Mucosa of rectum (tissue), 2 donors: ENCODE measurements around the gene SLC9A3.

ENCODE experiments used
- H3K27ac ChIP-seq, 2 donors: one replicate each; pipeline ENCODE4 v1.7.0; 2013; ENCODE audit warnings: inconsistent platforms in 2 of 2, low read depth in 2 of 2, low read length in 2 of 2
- H3K27me3 ChIP-seq, 2 donors: one replicate each; pipeline ENCODE4 v1.7.0; 2013; ENCODE audit warnings: low read length in 2 of 2; ENCODE audit not compliant: control insufficient read depth in 2 of 2, insufficient read depth in 2 of 2
- H3K36me3 ChIP-seq, 2 donors: one replicate each; pipeline ENCODE4 v1.7.0; 2013; ENCODE audit warnings: low read length in 2 of 2; ENCODE audit not compliant: control insufficient read depth in 2 of 2, insufficient read depth in 2 of 2
- H3K4me1 ChIP-seq, 2 donors: one replicate each; pipeline ENCODE4 v1.7.0; 2013; ENCODE audit warnings: low read length in 2 of 2, mild to moderate bottlenecking in 1 of 2; ENCODE audit not compliant: control insufficient read depth in 2 of 2, insufficient read depth in 2 of 2
- H3K4me3 ChIP-seq, 2 donors: one replicate each; pipeline ENCODE4 v1.7.0; 2013; ENCODE audit warnings: low read length in 2 of 2
- H3K9ac ChIP-seq, 2 donors: one replicate each; pipeline ENCODE4 v1.7.0; 2013; ENCODE audit warnings: low read length in 2 of 2, low read depth in 1 of 2, mild to moderate bottlenecking in 1 of 2
- H3K9me3 ChIP-seq, 2 donors: one replicate each; pipeline ENCODE4 v1.7.0; 2013; ENCODE audit warnings: low read length in 2 of 2; ENCODE audit not compliant: control insufficient read depth in 2 of 2
- donor health status: healthy.
- donor health status: Normal muscosa, but diverticular disease.

The SLC9A3 gene

DNA sequence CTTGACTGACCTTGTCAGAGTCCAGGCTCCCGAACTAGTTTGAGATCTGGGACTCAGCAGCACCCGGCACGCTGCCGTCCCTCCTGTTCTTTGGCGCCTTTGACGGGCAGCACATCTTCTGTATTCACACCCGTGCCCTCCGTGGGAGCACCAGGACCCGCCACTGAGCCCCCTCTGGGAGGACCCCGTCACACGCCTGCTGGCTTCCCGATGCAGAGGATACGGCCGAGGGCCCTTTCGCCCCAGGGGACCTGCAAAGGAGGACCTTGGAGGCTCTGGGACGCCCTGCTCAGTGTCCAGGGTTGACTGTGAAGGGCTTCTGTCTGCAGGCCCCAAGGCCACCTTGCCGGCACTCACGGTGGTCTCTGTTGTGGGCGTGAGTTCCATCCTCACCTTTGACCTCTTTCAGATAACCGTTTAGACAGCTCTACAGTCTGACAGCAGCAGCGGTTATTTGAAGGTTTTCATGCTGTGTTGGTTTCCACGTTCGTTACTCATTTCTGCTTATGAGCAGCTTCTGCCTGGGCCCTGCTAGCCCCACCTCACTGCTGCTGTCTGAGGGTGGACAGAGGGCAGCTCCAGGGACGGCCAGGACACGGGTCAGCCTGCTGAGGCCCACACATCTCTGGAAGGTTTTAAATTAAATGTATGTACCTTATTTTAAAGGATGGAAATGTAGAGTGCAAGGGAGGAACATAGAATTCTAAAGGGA is 93.9 kb downstream of the SLC9A3 start:
- H3K36me3 ChIP-seq: no peaks in the 10 kb centered on the region
- H3K9me3 ChIP-seq: no peaks in the 10 kb centered on the region
- H3K27me3 ChIP-seq: no peaks in the 10 kb centered on the region
- H3K4me1 ChIP-seq: peaks cover 2 to 23% of the 10 kb centered on the region in 2 donors
- H3K9ac ChIP-seq: no peak overlapping the region
- no peak overlapping the region for H3K27ac ChIP-seq
- no peak overlapping the region for H3K4me3 ChIP-seq

DNA sequence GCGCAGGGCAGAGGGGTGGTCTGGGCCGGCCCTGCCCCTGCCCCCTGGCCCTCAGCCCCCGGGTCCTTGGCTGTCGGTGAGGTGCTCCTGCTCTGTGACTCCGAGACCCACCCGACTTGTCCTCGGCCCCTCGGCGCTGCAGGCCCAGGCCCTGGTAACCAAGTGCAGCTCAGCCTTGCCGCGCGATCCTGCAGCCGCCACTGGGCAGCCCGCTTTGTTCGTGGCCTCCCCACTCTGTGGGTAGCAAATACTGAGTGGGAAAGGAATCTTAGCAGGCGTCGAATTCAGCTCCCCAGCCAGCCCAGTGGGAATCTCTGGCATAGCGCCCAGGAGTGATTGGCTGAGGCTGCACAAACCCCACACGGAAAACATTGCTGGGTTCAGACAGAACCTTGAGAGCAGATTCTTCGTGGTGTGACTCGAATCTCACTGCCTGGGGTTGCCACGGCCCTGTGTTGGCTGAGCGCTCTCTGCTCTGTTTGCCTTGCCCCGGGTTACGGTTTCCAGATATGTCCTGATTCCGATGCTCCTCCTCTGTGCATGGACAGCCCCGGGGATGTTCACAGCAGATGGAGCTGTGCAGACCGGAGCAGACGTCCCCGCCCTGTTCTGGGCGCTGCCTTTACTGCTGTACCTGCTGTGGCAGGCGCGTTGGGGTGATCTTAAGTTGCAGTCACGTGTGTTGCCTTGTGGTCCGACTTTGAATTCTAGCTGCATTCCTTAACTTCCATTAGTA is 94.6 kb downstream of the SLC9A3 start:
- Histone ChIP-seq H3K9me3 (no peaks in the 10 kb centered on the region), H3K9ac (no peak overlapping the region), H3K36me3 (no peaks in the 10 kb centered on the region), H3K27me3 (no peaks in the 10 kb centered on the region), H3K4me1 (peaks cover 6 to 23% of the 10 kb centered on the region in 2 donors), H3K4me3 (no peak overlapping the region), H3K27ac (no peak overlapping the region)

DNA sequence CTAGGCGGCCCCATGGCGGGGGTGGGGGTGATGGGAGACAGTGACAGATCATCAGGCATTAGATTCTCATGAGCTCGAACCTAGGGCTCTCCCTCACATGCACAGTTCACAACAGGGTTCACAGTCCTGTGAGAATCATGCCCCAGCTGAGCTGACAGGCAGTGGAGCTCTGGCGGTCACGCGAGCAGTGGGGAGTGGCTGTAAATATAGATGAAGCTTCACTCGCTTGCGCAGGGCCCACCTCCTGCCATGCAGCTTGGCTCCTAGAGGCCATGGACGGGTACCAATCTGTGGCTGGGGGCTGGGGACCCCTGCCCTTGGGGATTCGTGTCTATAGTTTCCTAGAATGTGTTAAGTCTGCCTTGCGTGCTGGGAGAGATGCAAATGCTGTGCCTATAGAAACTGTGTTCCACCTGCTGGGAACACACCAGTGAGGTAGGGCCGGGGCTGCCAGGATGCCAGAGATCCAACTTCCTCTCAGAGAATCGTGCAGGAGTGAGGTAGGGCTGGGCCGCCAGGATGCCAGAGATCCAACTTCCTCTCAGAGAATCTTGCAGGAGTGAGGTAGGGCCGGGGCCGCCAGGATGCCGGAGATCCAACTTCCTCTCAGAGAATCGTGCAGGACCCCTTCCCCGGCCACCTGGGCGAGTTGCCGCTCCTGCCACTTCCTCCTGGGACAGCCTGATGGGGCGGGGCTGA is 95.3 kb downstream of the SLC9A3 start:
- no peaks in the 10 kb centered on the region for H3K36me3 ChIP-seq
- no peaks in the 10 kb centered on the region for H3K9me3 ChIP-seq
- no peak overlapping the region for H3K27ac ChIP-seq
- no peaks in the 10 kb centered on the region for H3K27me3 ChIP-seq
- peaks cover 6 to 23% of the 10 kb centered on the region in 2 donors for H3K4me1 ChIP-seq
- no peak overlapping the region for H3K9ac ChIP-seq
- H3K4me3 ChIP-seq: no peak overlapping the region

DNA sequence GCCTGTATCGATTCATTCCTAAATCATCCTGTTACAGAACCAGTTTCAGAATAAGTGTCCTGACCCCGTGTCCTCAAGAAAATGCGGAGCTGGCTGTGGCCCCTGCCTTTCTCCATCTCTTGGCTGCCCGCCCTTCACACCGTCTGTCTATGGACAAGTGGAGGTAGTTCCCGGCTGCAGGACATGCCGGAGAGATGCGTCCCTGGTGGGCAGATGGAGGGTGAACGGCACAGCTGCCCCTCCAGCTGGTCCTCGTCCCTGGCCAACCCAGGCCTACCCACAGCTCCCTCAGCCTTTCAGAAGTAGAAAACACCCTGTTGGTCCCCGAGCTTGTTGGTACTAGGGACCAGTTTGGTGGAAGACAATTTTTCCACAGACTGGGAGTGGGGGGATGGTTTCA is 96.0 kb downstream of the SLC9A3 start:
- H3K9ac ChIP-seq: no peak overlapping the region
- peaks cover 6 to 23% of the 10 kb centered on the region in 2 donors for H3K4me1 ChIP-seq
- H3K27me3 ChIP-seq: no peaks in the 10 kb centered on the region
- no peaks in the 10 kb centered on the region for H3K36me3 ChIP-seq
- H3K4me3 ChIP-seq: no peak overlapping the region
- H3K27ac ChIP-seq: no peak overlapping the region
- no peaks in the 10 kb centered on the region for H3K9me3 ChIP-seq

DNA sequence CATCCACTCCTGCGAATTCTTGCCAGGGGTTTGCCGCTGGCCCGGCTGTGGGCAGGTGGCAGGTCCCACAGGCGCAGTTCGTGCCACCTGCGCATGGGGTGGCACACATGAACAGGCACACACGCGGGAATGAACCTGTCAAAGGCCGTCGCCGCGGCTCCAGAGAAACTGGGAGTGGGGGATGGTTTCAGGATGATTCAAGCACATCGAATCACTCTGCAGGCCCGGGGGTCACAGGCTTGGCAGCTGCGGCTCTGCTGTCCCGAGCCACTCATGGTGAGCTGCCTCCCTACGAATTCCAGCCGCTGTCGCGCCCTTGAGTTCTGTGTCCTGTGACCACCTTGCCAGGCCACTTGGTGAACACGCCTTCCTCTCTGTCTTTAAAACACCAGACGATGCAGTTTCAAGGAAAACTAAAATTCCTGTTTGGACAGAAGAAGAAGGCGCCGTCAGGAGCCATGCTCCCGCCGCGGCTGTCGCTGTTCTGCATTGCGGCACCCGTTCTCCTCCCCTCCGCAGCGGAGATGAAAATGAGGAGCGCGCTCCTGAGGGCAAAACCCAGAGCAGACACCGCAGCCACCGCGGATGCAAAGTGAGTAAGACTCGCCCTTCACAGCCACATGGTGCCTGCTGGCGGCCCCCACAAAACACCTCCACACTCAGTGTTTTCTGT is 96.7 kb downstream of the SLC9A3 start:
- no peak overlapping the region for H3K9ac ChIP-seq
- H3K4me1 ChIP-seq: peaks cover 6 to 23% of the 10 kb centered on the region in 2 donors
- H3K36me3 ChIP-seq: no peaks in the 10 kb centered on the region
- no peaks in the 10 kb centered on the region for H3K9me3 ChIP-seq
- no peak overlapping the region for H3K27ac ChIP-seq
- no peaks in the 10 kb centered on the region for H3K27me3 ChIP-seq
- H3K4me3 ChIP-seq: no peak overlapping the region

DNA sequence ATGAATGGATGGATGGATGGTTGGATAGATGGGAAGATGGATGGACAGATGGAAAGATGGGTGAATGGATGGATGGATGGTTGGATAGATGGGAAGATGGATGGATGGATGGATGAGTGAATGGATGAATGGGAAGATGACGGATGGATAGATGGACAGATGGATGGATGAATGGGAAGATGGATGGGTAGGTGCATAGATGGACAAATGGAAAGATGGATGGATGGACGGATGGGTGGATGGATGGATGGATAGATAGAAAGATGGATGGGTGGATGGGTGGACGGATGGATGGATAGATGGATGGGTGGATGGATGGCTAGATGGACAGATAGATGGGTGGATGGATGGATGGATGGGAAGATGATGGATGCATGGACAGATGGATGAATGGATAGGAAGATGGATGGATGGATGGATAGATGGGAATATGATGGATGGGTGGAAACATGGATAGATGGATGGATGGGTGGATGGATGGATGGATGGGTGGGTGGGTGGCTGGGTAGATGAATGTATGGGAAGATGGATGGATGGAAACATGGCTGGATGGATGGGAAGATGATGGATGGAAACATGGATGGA is 97.8 kb downstream of the SLC9A3 start:
- no peak overlapping the region for H3K4me3 ChIP-seq
- no peaks in the 10 kb centered on the region for H3K36me3 ChIP-seq
- peaks cover 6 to 22% of the 10 kb centered on the region in 2 donors for H3K4me1 ChIP-seq
- no peak overlapping the region for H3K27ac ChIP-seq
- no peak overlapping the region for H3K9ac ChIP-seq
- no peaks in the 10 kb centered on the region for H3K27me3 ChIP-seq
- H3K9me3 ChIP-seq: no peaks in the 10 kb centered on the region

DNA sequence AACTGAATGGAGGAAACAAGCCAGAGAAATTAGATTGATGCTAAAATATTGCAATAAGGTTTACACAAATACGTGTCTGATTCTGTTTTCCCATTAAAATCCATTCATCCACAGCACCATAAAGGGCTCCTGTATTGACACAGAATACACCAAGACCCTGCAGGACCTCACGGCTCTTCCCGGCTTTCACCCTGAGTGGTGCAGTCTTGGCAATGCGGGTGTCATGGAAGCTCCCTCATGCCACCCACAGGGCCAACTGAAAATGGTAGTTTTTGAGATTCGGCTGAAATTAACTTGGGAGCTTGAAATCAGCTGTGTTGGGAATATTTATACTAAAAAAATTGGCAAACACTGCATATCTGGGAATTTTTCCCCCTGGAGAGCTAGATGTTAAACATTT is 98.5 kb downstream of the SLC9A3 start:
- Histone ChIP-seq H3K4me1 (peaks cover 4 to 14% of the 10 kb centered on the region in 2 donors), H3K9me3 (no peaks in the 10 kb centered on the region), H3K27me3 (no peaks in the 10 kb centered on the region), H3K9ac (no peak overlapping the region), H3K27ac (no peak overlapping the region), H3K36me3 (no peaks in the 10 kb centered on the region), H3K4me3 (no peak overlapping the region)

DNA sequence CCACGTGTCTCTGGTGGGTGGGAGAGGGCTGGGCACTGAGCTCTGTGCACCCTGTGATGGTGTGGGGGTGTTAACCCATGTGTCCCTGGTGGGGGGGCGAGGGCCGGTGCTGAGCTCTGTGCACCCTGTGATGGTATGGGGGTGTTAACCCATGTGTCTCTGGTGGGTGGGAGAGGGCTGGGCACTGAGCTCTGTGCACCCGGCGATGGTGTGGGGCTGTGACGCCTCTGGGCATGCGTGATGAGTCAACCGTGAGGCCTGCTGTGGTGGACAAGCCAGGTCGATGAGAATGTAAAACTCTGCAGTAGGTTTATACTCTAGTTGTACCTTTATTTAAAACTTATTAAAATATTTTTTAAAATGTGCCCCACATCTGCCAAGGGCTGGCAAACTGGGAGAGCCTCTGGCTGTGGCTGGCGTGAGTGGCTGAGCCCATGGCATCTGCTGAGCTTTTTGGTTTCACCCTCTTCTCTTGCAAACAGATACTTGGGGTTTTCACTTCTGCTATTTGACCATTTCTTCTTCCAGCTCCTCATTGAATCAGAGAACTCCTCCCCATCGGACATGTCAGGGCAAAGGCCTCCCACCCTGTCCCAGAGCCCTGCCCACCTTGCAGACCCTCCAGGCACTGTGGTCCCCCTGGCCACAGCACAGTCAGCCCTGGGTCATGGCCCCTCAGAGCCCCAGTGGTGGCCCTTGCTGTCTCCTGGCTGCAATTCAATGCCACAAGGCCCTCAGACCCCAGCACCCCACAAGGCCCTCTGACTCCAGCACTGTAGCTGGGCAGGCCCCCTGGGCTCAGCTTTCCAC is 99.7 kb downstream of the SLC9A3 start:
- H3K4me1 ChIP-seq: peaks cover 3 to 4% of the 10 kb centered on the region in 2 donors
- H3K4me3 ChIP-seq: no peak overlapping the region
- no peak overlapping the region for H3K9ac ChIP-seq
- H3K9me3 ChIP-seq: no peaks in the 10 kb centered on the region
- H3K27me3 ChIP-seq: no peaks in the 10 kb centered on the region
- peak overlapping the region in 1 of 2 donors; percentile 38 for H3K27ac ChIP-seq
- no peaks in the 10 kb centered on the region for H3K36me3 ChIP-seq

DNA sequence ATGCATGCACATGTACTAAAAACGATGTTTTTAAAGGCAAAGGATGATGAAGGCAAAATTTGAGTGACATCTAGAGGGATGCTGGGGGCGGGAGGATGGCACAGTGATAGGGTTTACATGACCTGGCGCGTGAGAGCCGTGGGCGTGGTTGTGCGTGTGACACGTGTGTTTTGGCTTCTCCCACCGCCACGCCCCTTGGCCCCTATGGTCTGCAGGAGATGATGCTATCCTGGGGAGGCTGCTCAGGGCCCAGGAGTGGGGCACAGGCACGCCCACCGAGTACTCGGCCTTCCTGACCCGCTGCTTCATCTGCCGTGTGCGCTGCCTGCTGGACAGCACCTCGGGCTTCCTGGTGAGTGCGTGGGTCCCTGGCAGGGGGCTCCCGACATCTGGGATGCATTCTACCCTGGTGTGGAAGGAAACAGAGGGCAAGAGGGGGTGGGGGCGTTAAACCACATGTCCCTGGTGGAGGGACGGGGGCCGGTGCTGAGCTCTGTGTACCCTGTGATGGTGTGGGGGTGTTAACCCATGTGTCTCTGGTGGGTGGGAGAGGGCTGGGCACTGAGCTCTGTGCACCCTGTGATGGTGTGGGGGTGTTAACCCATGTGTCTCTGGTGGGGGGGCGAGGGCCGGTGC is 100.5 kb downstream of the SLC9A3 start:
- peaks cover 0 to 4% of the 10 kb centered on the region in 2 donors for H3K4me1 ChIP-seq
- H3K27ac ChIP-seq: no peak overlapping the region
- no peaks in the 10 kb centered on the region for H3K27me3 ChIP-seq
- no peaks in the 10 kb centered on the region for H3K9me3 ChIP-seq
- no peak overlapping the region for H3K4me3 ChIP-seq
- H3K9ac ChIP-seq: no peak overlapping the region
- H3K36me3 ChIP-seq: no peaks in the 10 kb centered on the region
